CD4-positive, alpha-beta T cell (primary cell): ENCODE results near the gene ANKDD1A. TPM values are rescaled to one million over a fixed set of nuclear protein-coding genes. Genes with fewer than 3 reads are reported as not detected.
A peak's percentile ranks its signal among the peaks of the same experiment; 100 is the strongest.

Source experiments
- ATAC-seq: fragments of 200-7000 bp; cut with Tn5 transposase; one replicate; pipeline ENCODE4 v1.10.0; 2022; ENCODE audit warnings: mild to moderate bottlenecking; ENCODE audit not compliant: poor library complexity
- CTCF ChIA-PET: fragments of 350-600 bp; sonication (Branson Sonifier 250); formaldehyde crosslinking; loops from one replicate; lab custom pipeline; 2021; ENCODE audit warnings: antibody characterized with exemption, inconsistent platforms; lab: Charles Lee
- POLR2A ChIA-PET: fragments of 350-600 bp; sonication (Branson Sonifier 250); formaldehyde crosslinking; loops from one replicate; lab custom pipeline; 2021; ENCODE audit warnings: antibody characterized with exemption, inconsistent platforms; lab: Charles Lee
- DNase-seq, 14 experiments: peaks; one replicate each; pipeline ENCODE4 v3.0.0-alpha.2; 2013 to 2020; ENCODE audit warnings: mixed read lengths in 2 of 14
- H3K27ac ChIP-seq, 2 donors: one replicate each; pipeline versions ENCODE4 v1.5.1 to v1.7.0; 2013; ENCODE audit warnings: low read length in 2 of 2, low read depth in 1 of 2, mild to moderate bottlenecking in 1 of 2
- H3K27me3 ChIP-seq, 2 experiments: 1 replicate in 1 of 2; 2 replicates in 1 of 2; pipeline versions ENCODE4 v1.6.1 to v1.7.0; 2013; ENCODE audit warnings: low read length in 2 of 2, control low read depth in 1 of 2, mild to moderate bottlenecking in 1 of 2, moderate library complexity in 1 of 2; ENCODE audit not compliant: insufficient read depth in 2 of 2, control insufficient read depth in 1 of 2
- H3K36me3 ChIP-seq: one replicate; pipeline ENCODE4 v1.6.1; 2013; ENCODE audit warnings: low read length, control low read depth; ENCODE audit not compliant: insufficient read depth
- H3K4me1 ChIP-seq: one replicate; pipeline ENCODE4 v1.6.1; 2013; ENCODE audit warnings: low read length, control low read depth; ENCODE audit not compliant: insufficient read depth
- H3K4me3 ChIP-seq: one replicate; pipeline ENCODE4 v1.5.1; 2013; ENCODE audit warnings: mild to moderate bottlenecking, low read length, moderate library complexity
- H3K9me3 ChIP-seq, 2 experiments: 1 replicate in 1 of 2; 2 replicates in 1 of 2; pipeline versions ENCODE4 v1.6.1 to v1.7.0; 2013; ENCODE audit warnings: low read length in 2 of 2, mild to moderate bottlenecking in 2 of 2, control low read depth in 1 of 2, moderate library complexity in 1 of 2; ENCODE audit not compliant: control insufficient read depth in 1 of 2, insufficient read depth in 1 of 2
- H3K27ac Mint-ChIP-seq: one replicate; pipeline ENCODE4 v1.8.0; 2020; ENCODE audit warnings: mixed read lengths
- H3K27me3 Mint-ChIP-seq: one replicate; pipeline ENCODE4 v1.8.0; 2021; ENCODE audit warnings: mixed read lengths
- H3K36me3 Mint-ChIP-seq: one replicate; pipeline ENCODE4 v1.8.0; 2021; ENCODE audit warnings: low read depth, mixed read lengths
- H3K4me1 Mint-ChIP-seq: one replicate; pipeline ENCODE4 v1.8.0; 2021; ENCODE audit warnings: low read depth, mixed read lengths
- H3K4me3 Mint-ChIP-seq: one replicate; pipeline ENCODE4 v1.8.0; 2020; ENCODE audit warnings: mild to moderate bottlenecking, mixed read lengths
- H3K9me3 Mint-ChIP-seq: one replicate; pipeline ENCODE4 v1.8.0; 2020; ENCODE audit warnings: mixed read lengths
- CTCF ChIP-seq: fragments of 200-600 bp; IDR thresholded peaks from one replicate; pipeline ENCODE4 v1.8.0; 2022; ENCODE audit warnings: antibody characterized with exemption, mild to moderate bottlenecking
- intact Hi-C, 2 experiments: fragments of 100-400 bp; cut with DNase I in 1 of 2; cut with micrococcal nuclease in 1 of 2; formaldehyde crosslinking; loops; one replicate each; pipeline versions ENCODE4 v1.15.1 to v1.9.0; 2023 to 2025; cut with DNase I, micrococcal nuclease
- total RNA-seq, 174 experiments: library from RNA in 2 of 174; stranded (reverse) in 2 of 174; gene quantifications; one replicate each; pipeline ENCODE4 v1.2.3 and lab custom pipeline; 2021 to 2026

The ANKDD1A gene
- total RNA-seq, 2 experiments from 2014 or later = 0.95 to 1.9 TPM

- Histone ChIP-seq H3K27ac (no peak overlapping the region), H3K36me3 (no peaks in the 10 kb centered on the region), H3K4me3 (no peak overlapping the region), H3K27me3 (no peaks in the 10 kb centered on the region), H3K9me3 (no peaks in the 10 kb centered on the region), H3K4me1 (no peaks in the 10 kb centered on the region)
- ChIA-PET POLR2A (no interaction called here), CTCF (interaction anchor here (1.0 kb wide), 1 partner anchor 9 kb away, joined by 3 read pairs; no protein-coding TSS in a partner anchor)
- Mint-ChIP-seq H3K27me3 (no peaks in the 10 kb centered on the region), H3K36me3 (no peaks in the 10 kb centered on the region), H3K27ac (no peak overlapping the region), H3K4me3 (no peak overlapping the region), H3K9me3 (no peaks in the 10 kb centered on the region), H3K4me1 (no peaks in the 10 kb centered on the region)
- ATAC-seq = no peak
- TF ChIP-seq CTCF = no peak
- intact Hi-C loops = no loop called here
- no peak for DNase-seq
Observed at GRCh38 chr15:64944961-64945360, 33.3 kb downstream of the ANKDD1A start.

- DNase-seq = no peak
- Mint-ChIP-seq H3K27me3 (no peaks in the 10 kb centered on the region), H3K9me3 (no peaks in the 10 kb centered on the region), H3K27ac (no peak overlapping the region), H3K4me1 (peaks cover 4% of the 10 kb centered on the region), H3K4me3 (no peak overlapping the region), H3K36me3 (no peaks in the 10 kb centered on the region)
- no peak for ATAC-seq
- TF ChIP-seq CTCF = no peak
- no peak overlapping the region for H3K27ac ChIP-seq
- no peaks in the 10 kb centered on the region for H3K36me3 ChIP-seq
- no peaks in the 10 kb centered on the region for H3K9me3 ChIP-seq
- ChIA-PET CTCF (interaction anchor here (0.6 kb wide), 1 partner anchor 41 kb away, joined by 3 read pairs; no protein-coding TSS in a partner anchor), POLR2A (no interaction called here)
- no peaks in the 10 kb centered on the region for H3K27me3 ChIP-seq
- intact Hi-C loops = no loop called here
- H3K4me3 ChIP-seq = no peak overlapping the region
- no peaks in the 10 kb centered on the region for H3K4me1 ChIP-seq
Observed at GRCh38 chr15:64947211-64947610, 35.5 kb downstream of the ANKDD1A start.

- intact Hi-C loops = no loop called here
- POLR2A ChIA-PET = no interaction called here
- TF ChIP-seq CTCF = no peak
Observed at GRCh38 chr15:64948916-64949315, 37.2 kb downstream of the ANKDD1A start.

More at GRCh38 chr15:64948916-64949315, 37.2 kb downstream of the ANKDD1A start:
- Mint-ChIP-seq H3K36me3 (no peaks in the 10 kb centered on the region), H3K27ac (peak overlapping the region; percentile 42), H3K9me3 (no peaks in the 10 kb centered on the region), H3K27me3 (no peaks in the 10 kb centered on the region), H3K4me1 (peaks cover 4% of the 10 kb centered on the region), H3K4me3 (no peak overlapping the region)
- H3K27me3 ChIP-seq = no peaks in the 10 kb centered on the region
- no peaks in the 10 kb centered on the region for H3K36me3 ChIP-seq
- CTCF ChIA-PET = no interaction called here
- H3K4me3 ChIP-seq = no peak overlapping the region
- no peak overlapping the region for H3K27ac ChIP-seq
- DNase-seq (no peak), ATAC-seq (no peak)
- no peaks in the 10 kb centered on the region for H3K4me1 ChIP-seq
- no peaks in the 10 kb centered on the region for H3K9me3 ChIP-seq
